Type B pancreatic cell (in vitro differentiated cells): Measurements from ENCODE around the gene SSNA1. TPM values are rescaled to one million over a fixed set of nuclear protein-coding genes. Genes with fewer than 3 reads are reported as not detected.

Experiments
- DNase-seq: peaks from one replicate; pipeline ENCODE4 v3.0.0; 2021; ENCODE audit warnings: mixed read lengths; ENCODE audit not compliant: unreplicated experiment; ENCODE audit errors: extremely low spot score
- H3K27ac Mint-ChIP-seq: 2 replicates; pipeline ENCODE4 v1.8.0; 2021; ENCODE audit warnings: mild to moderate bottlenecking, mixed read lengths
- H3K27me3 Mint-ChIP-seq: 2 replicates; pipeline ENCODE4 v1.8.0; 2021; ENCODE audit warnings: mixed read lengths
- H3K36me3 Mint-ChIP-seq: 2 replicates; pipeline ENCODE4 v1.8.0; 2021; ENCODE audit warnings: mixed read lengths
- H3K4me1 Mint-ChIP-seq: one replicate; pipeline ENCODE4 v1.8.0; 2021; ENCODE audit warnings: mixed read lengths; ENCODE audit not compliant: unreplicated experiment
- H3K4me3 Mint-ChIP-seq: 2 replicates; pipeline ENCODE4 v1.8.0; 2021; ENCODE audit warnings: mild to moderate bottlenecking, mixed read lengths
- H3K9me3 Mint-ChIP-seq: 2 replicates; pipeline ENCODE4 v1.8.0; 2021; ENCODE audit warnings: mixed read lengths
- CTCF ChIP-seq: fragments of 200-600 bp; sonication (generic); conservative IDR thresholded peaks from 2 replicates; pipeline ENCODE4 v1.5.0; 2021; ENCODE audit warnings: antibody characterized with exemption, mild to moderate bottlenecking
- total RNA-seq: library from RNA; stranded (reverse); gene quantifications from 2 replicates; pipeline ENCODE4 v1.2.1, GENCODE V29; 2021; ENCODE audit warnings: low replicate concordance

SSNA1 gene
- total RNA-seq, 1 donor from 2014 or later = 64.9 TPM

GRCh38 chr9:137166380-137167229 is 21.9 kb upstream of the SSNA1 start:
- no peaks in the 10 kb centered on the region for H3K4me1 Mint-ChIP-seq
- H3K27ac Mint-ChIP-seq = no peak overlapping the region
- H3K36me3 Mint-ChIP-seq = no peaks in the 10 kb centered on the region
- H3K9me3 Mint-ChIP-seq = no peaks in the 10 kb centered on the region
- no peak for TF ChIP-seq CTCF
- H3K4me3 Mint-ChIP-seq = no peak overlapping the region
- H3K27me3 Mint-ChIP-seq = peaks cover 58% of the 10 kb centered on the region
- DNase-seq = no peak

GRCh38 chr9:137167277-137167746 is 21.2 kb upstream of the SSNA1 start:
- H3K9me3 Mint-ChIP-seq = no peaks in the 10 kb centered on the region

GRCh38 chr9:137167747-137168572 is 20.5 kb upstream of the SSNA1 start:
- peak overlapping the region; percentile 51 for H3K4me3 Mint-ChIP-seq
- no peaks in the 10 kb centered on the region for H3K4me1 Mint-ChIP-seq
- peaks cover 51% of the 10 kb centered on the region for H3K27me3 Mint-ChIP-seq
- no peak for TF ChIP-seq CTCF
- H3K9me3 Mint-ChIP-seq = no peaks in the 10 kb centered on the region
- no peaks in the 10 kb centered on the region for H3K36me3 Mint-ChIP-seq
- H3K27ac Mint-ChIP-seq = no peak overlapping the region
- no peak for DNase-seq

More at GRCh38 chr9:137167277-137167746, 21.2 kb upstream of the SSNA1 start:
- no peak overlapping the region for H3K27ac Mint-ChIP-seq
- H3K4me3 Mint-ChIP-seq = no peak overlapping the region
- no peak for TF ChIP-seq CTCF
- no peaks in the 10 kb centered on the region for H3K4me1 Mint-ChIP-seq
- no peaks in the 10 kb centered on the region for H3K36me3 Mint-ChIP-seq
- H3K27me3 Mint-ChIP-seq = peaks cover 55% of the 10 kb centered on the region
- DNase-seq = no peak

GRCh38 chr9:137168573-137168903 is 19.9 kb upstream of the SSNA1 start:
- Mint-ChIP-seq H3K4me1 (no peaks in the 10 kb centered on the region), H3K36me3 (no peaks in the 10 kb centered on the region), H3K4me3 (peak overlapping the region; percentile 57), H3K27me3 (peaks cover 51% of the 10 kb centered on the region), H3K27ac (no peak overlapping the region), H3K9me3 (no peaks in the 10 kb centered on the region)
- no peak for DNase-seq
- no peak for TF ChIP-seq CTCF

GRCh38 chr9:137168904-137169856 is 19.3 kb upstream of the SSNA1 start:
- Mint-ChIP-seq H3K27me3 (peaks cover 49% of the 10 kb centered on the region), H3K4me3 (peak overlapping the region; percentile 78), H3K36me3 (no peaks in the 10 kb centered on the region), H3K27ac (no peak overlapping the region), H3K4me1 (no peaks in the 10 kb centered on the region), H3K9me3 (no peaks in the 10 kb centered on the region)
- TF ChIP-seq CTCF = no peak
- no peak for DNase-seq
